HepG2 (cell line): ENCODE data around the gene KLHL40. TPM values are rescaled to one million over a fixed set of nuclear protein-coding genes. Genes with fewer than 3 reads are reported as not detected.

Experiments
- ATF2 ChIP-seq: sonication (generic); formaldehyde crosslinking; IDR thresholded peaks from 2 replicates; pipeline ENCODE4 v1.4.0; 2020; ENCODE audit warnings: missing genetic modification reagents
- DMAP1 ChIP-seq: IDR thresholded peaks from 2 replicates; pipeline ENCODE4 v1.6.1; 2016
- ELF4 ChIP-seq: sonication (generic); formaldehyde crosslinking; IDR thresholded peaks from 2 replicates; pipeline ENCODE4 v1.5.0; 2020; ENCODE audit warnings: missing genetic modification reagents, mild to moderate bottlenecking, moderate library complexity, borderline replicate concordance
- FOXK1 ChIP-seq: sonication (generic); formaldehyde crosslinking; IDR thresholded peaks from 2 replicates; pipeline ENCODE4 v1.4.0; 2020; ENCODE audit warnings: low read depth, missing genetic modification reagents, borderline replicate concordance
- GMEB2 ChIP-seq: IDR thresholded peaks from 2 replicates; pipeline ENCODE4 v1.6.1; 2016; ENCODE audit warnings: missing biosample characterization, missing genetic modification reagents, low read depth
- HNRNPL ChIP-seq: fragments of 200-400 bp; formaldehyde crosslinking; IDR thresholded peaks from 2 replicates; pipeline ENCODE4 v1.6.1; 2017; ENCODE audit warnings: mild to moderate bottlenecking, low read depth, low read length
- JDP2 ChIP-seq: sonication (generic); formaldehyde crosslinking; IDR thresholded peaks from 2 replicates; pipeline ENCODE4 v1.8.1; 2022; ENCODE audit warnings: missing genetic modification reagents, borderline replicate concordance
- MED8 ChIP-seq: sonication (generic); formaldehyde crosslinking; IDR thresholded peaks from 2 replicates; pipeline ENCODE4 v1.8.1; 2023; ENCODE audit warnings: mild to moderate bottlenecking, missing genetic modification reagents; ENCODE audit not compliant: insufficient replicate concordance
- MTF2 ChIP-seq: sonication (generic); formaldehyde crosslinking; IDR thresholded peaks from 2 replicates; pipeline ENCODE4 v1.5.0; 2020; ENCODE audit warnings: missing genetic modification reagents, borderline replicate concordance
- MYNN ChIP-seq: sonication (generic); formaldehyde crosslinking; IDR thresholded peaks from 2 replicates; pipeline ENCODE4 v1.4.0; 2020; ENCODE audit warnings: mild to moderate bottlenecking, low read depth, missing genetic modification reagents
- NKX3-1 ChIP-seq: sonication (generic); formaldehyde crosslinking; IDR thresholded peaks from 2 replicates; pipeline ENCODE4 v1.5.0; 2020; ENCODE audit warnings: missing genetic modification reagents
- PRDM4 ChIP-seq: sonication (generic); formaldehyde crosslinking; IDR thresholded peaks from 2 replicates; pipeline ENCODE4 v1.9.0; 2021; ENCODE audit warnings: missing genetic modification reagents, borderline replicate concordance
- PRMT3 ChIP-seq: sonication (generic); formaldehyde crosslinking; IDR thresholded peaks from 2 replicates; pipeline ENCODE4 v1.8.1; 2022; ENCODE audit warnings: low read depth, mild to moderate bottlenecking, moderate library complexity, missing genetic modification reagents, borderline replicate concordance
- REXO4 ChIP-seq: sonication (generic); formaldehyde crosslinking; IDR thresholded peaks from 2 replicates; pipeline ENCODE4 v1.8.0; 2022; ENCODE audit warnings: missing genetic modification reagents, mild to moderate bottlenecking, borderline replicate concordance
- SRF ChIP-seq: IDR thresholded peaks from 2 replicates; pipeline ENCODE4 v1.6.1; 2011; ENCODE audit warnings: mild to moderate bottlenecking, low read depth, low read length, moderate library complexity
- USF2 ChIP-seq, 2 experiments: sonication (generic) in 1 of 2; formaldehyde crosslinking in 1 of 2; IDR thresholded peaks; 2 replicates each; pipeline versions ENCODE4 v1.5.1 to v1.6.1; 2011 to 2020; ENCODE audit warnings: borderline replicate concordance in 1 of 2, low read depth in 1 of 2, low read length in 1 of 2, mild to moderate bottlenecking in 1 of 2, missing genetic modification reagents in 1 of 2, moderate library complexity in 1 of 2
- ZBTB26 ChIP-seq: IDR thresholded peaks from 2 replicates; pipeline ENCODE4 v1.6.1; 2016; ENCODE audit warnings: missing compliant biosample characterization, missing genetic modification reagents, borderline replicate concordance
- ZFP37 ChIP-seq: sonication (generic); formaldehyde crosslinking; IDR thresholded peaks from 2 replicates; pipeline ENCODE4 v1.4.0; 2020; ENCODE audit warnings: missing genetic modification reagents, borderline replicate concordance
- ZNF234 ChIP-seq: sonication (generic); formaldehyde crosslinking; conservative IDR thresholded peaks from 2 replicates; pipeline ENCODE4 v1.5.1; 2020; ENCODE audit warnings: mild to moderate bottlenecking, missing genetic modification reagents
- ZNF441 ChIP-seq: sonication (generic); formaldehyde crosslinking; IDR thresholded peaks from 2 replicates; pipeline ENCODE4 v1.7.0; 2021; ENCODE audit warnings: missing genetic modification reagents, borderline replicate concordance
- polyA plus RNA-seq, 8 experiments: library from polyadenylated mRNA; depleted of rRNA in 3 of 8; stranded (reverse) in 7 of 8; unstranded in 1 of 8; fragments of >200 nt; fragmentation: Illumina TruSeq in 4 of 8; extraction: Trizol in 4 of 8; gene quantifications; 2 replicates each; pipeline versions ENCODE4 v1.2.1 to v1.2.3, GENCODE V29; 2011 to 2016; ENCODE audit warnings: low read depth in 4 of 8, missing spikeins in 1 of 8, mixed read lengths in 1 of 8; ENCODE audit not compliant: insufficient read depth in 1 of 8
- total RNA-seq, 5 experiments: library from RNA; depleted of rRNA; stranded (reverse); fragments of >200 nt; fragmentation: Illumina TruSeq; extraction: Trizol; gene quantifications; 2 replicates each; pipeline ENCODE4 v1.2.3, GENCODE V29; 2016; ENCODE audit warnings: low read depth in 1 of 5

The KLHL40 gene
- total and polyA plus RNA-seq, 2 of the 13 experiments (the other 11 are each of a cell fraction or from before 2014, with no cell fraction given) = not detected

- TF ChIP-seq USF2 (IDR thresholded peaks at IDR 0.05; ENCODE audit: low read depth, low read length) (no peak), USF2 (CRISPR knock-in tag; IDR thresholded peaks at IDR 0.05; ENCODE audit: borderline replicate concordance) (no peak), HNRNPL (no peak), MED8 (CRISPR knock-in tag) (no peak), DMAP1 (CRISPR knock-in tag) (peak; percentile 73), ELF4 (no peak), FOXK1 (peak; percentile 16; the same call in 1 of the 2 replicates), ZNF441 (CRISPR knock-in tag) (no peak), MTF2 (no peak), ATF2 (CRISPR knock-in tag) (peak; percentile 78; the same call in 1 of the 2 replicates), SRF (no peak), JDP2 (no peak), MYNN (no peak), PRMT3 (CRISPR knock-in tag) (no peak), ZNF234 (CRISPR knock-in tag) (no peak), REXO4 (CRISPR knock-in tag) (no peak), NKX3-1 (CRISPR knock-in tag) (no peak), ZBTB26 (CRISPR knock-in tag) (no peak), PRDM4 (CRISPR knock-in tag) (no peak), GMEB2 (CRISPR knock-in tag) (no peak), ZFP37 (CRISPR knock-in tag) (no peak)
These were observed 47.0 kb downstream of the KLHL40 start (continued) for GRCh38 chr3:42732196-42732828.
